ENCODE data around the gene TRIM8. TPM values are rescaled to one million over a fixed set of nuclear protein-coding genes. Genes with fewer than 3 reads are reported as not detected.

The TRIM8 gene
- total and polyA plus RNA-seq, 2 of the 4 experiments (the other 2 are of a cell fraction) = 25.5 to 126 TPM

GRCh38 chr10:102647443-102648268, 3.4 kb downstream of the TRIM8 start (continued):
- TF ChIP-seq SMC3 (IDR thresholded peaks at IDR 0.05; ENCODE audit: low read depth, low read length) (no peak), RFX5 (IDR thresholded peaks at IDR 0.05; ENCODE audit: low read depth, low read length) (no peak)

GRCh38 chr10:102648269-102648888, 4.1 kb downstream of the TRIM8 start:
- Histone ChIP-seq H4K8ac (ENCODE audit: low read depth in 2 of 2, low read length in 2 of 2) (no peak overlapping the region), H2BK5ac (ENCODE audit: low read depth, low read length, poor library complexity, severe bottlenecking) (no peak overlapping the region), H3K27me3 (ENCODE audit: control insufficient read depth, insufficient read depth, low read length) (no peaks in the 10 kb centered on the region), H2AK9ac (replicated peaks; ENCODE audit: low read depth, low read length, poor library complexity) (peak overlapping the region; percentile 89), H3K4me3 (ENCODE audit: insufficient read depth, low read depth, low read length) (peak overlapping the region; percentile 15; the same call in 1 of the 2 replicates), H3K9me1 (ENCODE audit: insufficient read depth, low read length) (peaks cover 43% of the 10 kb centered on the region), H4K20me1 (ENCODE audit: insufficient read depth, low read length) (peaks cover 90% of the 10 kb centered on the region), H3K23ac (ENCODE audit: low read depth, low read length) (peak overlapping the region; percentile 83; the same call in 1 of the 2 replicates), H3K18ac (ENCODE audit: low read depth, low read length) (no peak overlapping the region), H2BK120ac (ENCODE audit: low read depth, low read length) (peak overlapping the region; percentile 3; the same call in 1 of the 2 replicates), H2AK5ac (ENCODE audit: low read depth, low read length) (peak overlapping the region; percentile 44; the same call in 1 of the 2 replicates), H3K36me3 (ENCODE audit: control insufficient read depth, insufficient read depth, low read length) (peaks cover 32% of the 10 kb centered on the region), H3K79me1 (ENCODE audit: low read depth in 1 of 2, low read length in 2 of 2) (peaks cover 1 to 75% of the 10 kb centered on the region in 2 experiments; a peak in 3 of 4 replicates), H3K4ac (ENCODE audit: low read depth, low read length) (peak overlapping the region; percentile 65; the same call in 1 of the 2 replicates), H3K56ac (ENCODE audit: extremely low read depth, insufficient read depth, low read length) (no peak overlapping the region), H3K14ac (replicated peaks; ENCODE audit: low read depth, low read length) (peak overlapping the region; percentile 61), H4K91ac (ENCODE audit: insufficient read depth, low read depth, low read length) (no peak overlapping the region), H2BK15ac (ENCODE audit: low read depth, low read length) (no peak overlapping the region), H3K4me2 (ENCODE audit: low read depth, low read length) (peak overlapping the region; percentile 81), H3K4me1 (ENCODE audit: control insufficient read depth, insufficient read depth, low read length) (peaks cover 40% of the 10 kb centered on the region), H2AFZ (replicated peaks; ENCODE audit: low read length, poor library complexity) (no peak overlapping the region), H3K9me3 (ENCODE audit: control insufficient read depth, insufficient read depth, low read length) (no peaks in the 10 kb centered on the region), H3K9ac (ENCODE audit: low read depth, low read length) (peak overlapping the region; percentile 40), H2BK20ac (ENCODE audit: low read depth, low read length) (no peak overlapping the region), H4K5ac (ENCODE audit: low read depth, low read length) (no peak overlapping the region), H3K27ac (ENCODE audit: insufficient read depth, low read length) (peak overlapping the region; percentile 3; the same call in 1 of the 2 replicates)
- WGBS, 2 experiments (ENCODE audit: extremely low coverage in 2 of 2, insufficient read length in 1 of 2) = 75% methylated on average over 4 of the region's 12 CpGs; no CpG with 5 or more reads in 1 of the 2 experiments
- in situ Hi-C loops (cut with MboI; ENCODE audit: low sequenced_read_pairs) = no loop called here
- ChIA-PET POLR2A (ENCODE audit: unreplicated experiment) (no interaction called here), CTCF (no interaction called here)
- no peak for ATAC-seq (ENCODE audit: low read depth)
- no peak for DNase-seq
- TF ChIP-seq RFX5 (IDR thresholded peaks at IDR 0.05; ENCODE audit: low read depth, low read length) = no peak
- no peak for TF ChIP-seq CEBPB (IDR thresholded peaks at IDR 0.05; ENCODE audit: low read depth, low read length)
- intact Hi-C loops (cut with micrococcal nuclease) = loop anchor here (10.0 kb wide), 1 partner anchor 254 kb away; the partner anchor contains the start of gene NFKB2
- dilution Hi-C loops (cut with HindIII; ENCODE audit: low sequenced_read_pairs, unreplicated experiment) = no loop called here
- BruUV-seq (replicated peaks) = no TSS peak
